GM21619 (cell line): ENCODE measurements around the gene COPA.

ENCODE experiments used
- ATAC-seq: cut with Tn5 transposase; IDR thresholded peaks from one replicate; pipeline ENCODE4 v1.9.1; 2021; ENCODE audit not compliant: unreplicated experiment

The COPA gene

GRCh38 chr1:160363010-160363409 is 20.0 kb upstream of the COPA start:
- ATAC-seq, result no peak

- ATAC-seq, result no peak
These were observed 19.3 kb upstream of the COPA start for GRCh38 chr1:160362168-160362957.

GRCh38 chr1:160361814-160362167 is 18.7 kb upstream of the COPA start:
- no peak for ATAC-seq

GRCh38 chr1:160361199-160361598 is 18.1 kb upstream of the COPA start:
- no peak for ATAC-seq

GRCh38 chr1:160360227-160360695 is 17.2 kb upstream of the COPA start:
- ATAC-seq, result no peak

GRCh38 chr1:160359559-160360226 is 16.6 kb upstream of the COPA start:
- ATAC-seq, result no peak

GRCh38 chr1:160358073-160358472 is 15.0 kb upstream of the COPA start:
- ATAC-seq, result no peak

- ATAC-seq, result no peak
These were observed 14.4 kb upstream of the COPA start for GRCh38 chr1:160357286-160358002.

GRCh38 chr1:160354388-160354985 is 11.4 kb upstream of the COPA start:
- no peak for ATAC-seq

- no peak for ATAC-seq
These were observed 10.2 kb upstream of the COPA start for GRCh38 chr1:160353223-160353622.

- ATAC-seq, result no peak
These were observed 9.5 kb upstream of the COPA start for GRCh38 chr1:160352555-160352954.

GRCh38 chr1:160351629-160352028 is 8.6 kb upstream of the COPA start:
- no peak for ATAC-seq

GRCh38 chr1:160346958-160347357 is 3.9 kb upstream of the COPA start:
- no peak for ATAC-seq

- no peak for ATAC-seq
These were observed 3.4 kb upstream of the COPA start for GRCh38 chr1:160346463-160346862.

GRCh38 chr1:160344936-160345335 is 1.9 kb upstream of the COPA start:
- ATAC-seq, result no peak

GRCh38 chr1:160344241-160344640 is 1.2 kb upstream of the COPA start:
- no peak for ATAC-seq

GRCh38 chr1:160342526-160342925 is 524 bp downstream of the COPA start:
- no peak for ATAC-seq

- no peak for ATAC-seq
These were observed 2.2 kb downstream of the COPA start for GRCh38 chr1:160340866-160341265.

GRCh38 chr1:160340146-160340545 is 2.9 kb downstream of the COPA start:
- no peak for ATAC-seq

- no peak for ATAC-seq
These were observed 4.5 kb downstream of the COPA start for GRCh38 chr1:160338580-160338979.

- ATAC-seq, result no peak
These were observed 10.5 kb downstream of the COPA start for GRCh38 chr1:160332516-160332915.
